Vagina (tissue), 2 donors: ENCODE results near the gene GPR31. TPM values are rescaled to one million over a fixed set of nuclear protein-coding genes. Genes with fewer than 3 reads are reported as not detected.
A peak's percentile ranks its signal among the peaks of the same experiment; 100 is the strongest.

ENCODE experiments used
- DNase-seq, 2 donors: peaks; one replicate each; pipeline ENCODE4 v3.0.0-alpha.2; 2017; ENCODE audit errors: extremely low spot score in 2 of 2
- H3K27ac ChIP-seq: fragments of 200-600 bp; sonication (generic); one replicate; pipeline ENCODE4 v1.5.1; 2019
- H3K27me3 ChIP-seq: fragments of 200-600 bp; sonication (generic); one replicate; pipeline ENCODE4 v1.5.1; 2019
- H3K36me3 ChIP-seq, 2 donors: fragments of 200-600 bp; sonication (generic); one replicate each; pipeline ENCODE4 v1.5.1; 2017 to 2019
- H3K4me1 ChIP-seq: fragments of 200-600 bp; sonication (generic); one replicate; pipeline ENCODE4 v1.5.1; 2019
- H3K4me3 ChIP-seq, 2 donors: fragments of 200-600 bp; sonication (generic); 1 replicate in 1 of 2; 2 replicates in 1 of 2; pipeline ENCODE4 v1.5.1; 2016 to 2019
- H3K9me3 ChIP-seq: fragments of 200-600 bp; sonication (generic); one replicate; pipeline ENCODE4 v1.5.1; 2019
- POLR2A ChIP-seq, 2 donors: fragments of 450-650 bp; IDR thresholded peaks; one replicate each; pipeline ENCODE4 v1.6.1; 2017; ENCODE audit warnings: antibody characterized with exemption in 2 of 2, mild to moderate bottlenecking in 2 of 2, moderate library complexity in 2 of 2
- POLR2AphosphoS5 ChIP-seq, 2 donors: sonication (generic); formaldehyde crosslinking; IDR thresholded peaks; one replicate each; pipeline ENCODE4 v1.9.0; 2017; ENCODE audit warnings: antibody characterized with exemption in 2 of 2, mild to moderate bottlenecking in 2 of 2, low read depth in 1 of 2; ENCODE audit not compliant: insufficient read depth in 1 of 2
- intact Hi-C: fragments of 100-400 bp; cut with DNase I; formaldehyde crosslinking; loops from one replicate; pipeline ENCODE4 v1.15.1; 2023
- total RNA-seq: library from RNA; depleted of rRNA; stranded (reverse); fragments of >200 nt; gene quantifications from one replicate; pipeline ENCODE4 v1.2.3, GENCODE V29; 2016
- TF ChIP-seq, protein P1 (sequence below), 3 experiments: fragments of 450-650 bp in 2 of 3; fragments of 200-600 bp in 1 of 3; sonication (generic) in 1 of 3; IDR thresholded peaks; one replicate each; pipeline ENCODE4 v1.5.1; 2017 to 2019; ENCODE audit warnings: antibody characterized with exemption in 3 of 3, mild to moderate bottlenecking in 2 of 3, moderate library complexity in 2 of 3

Gene GPR31
- total RNA-seq, 1 donor from 2014 or later: not detected

DNA sequence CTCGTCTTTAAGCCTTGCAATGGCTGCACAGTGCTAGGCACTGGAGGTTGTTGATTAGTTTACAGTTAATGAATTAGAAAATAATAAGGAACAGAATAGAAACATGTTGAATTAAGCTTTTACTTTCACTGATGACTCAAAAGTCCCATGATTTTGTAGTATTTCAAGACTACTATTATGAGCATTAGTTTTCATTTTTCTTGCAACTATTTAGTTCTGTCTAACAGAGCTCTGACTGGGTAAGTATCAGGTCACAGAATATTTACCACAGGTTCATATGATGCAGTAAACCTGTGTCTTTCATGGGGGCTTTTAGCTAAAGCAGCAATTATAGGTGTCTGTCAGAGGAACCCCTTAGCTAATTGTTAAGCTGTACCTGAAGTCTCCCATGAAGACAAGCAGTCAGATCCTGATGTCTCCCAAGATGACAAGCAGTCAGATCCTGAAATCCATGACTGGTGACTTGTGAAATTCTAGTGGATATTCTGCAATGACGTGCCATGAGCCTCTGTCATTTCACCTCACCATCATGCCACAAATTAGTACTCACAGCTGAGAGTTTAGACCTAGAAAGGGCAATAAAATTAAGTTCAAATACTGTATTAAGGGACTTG is 8.2 kb upstream of the GPR31 start:
- TF ChIP-seq POLR2AphosphoS5 (IDR thresholded peaks at IDR 0.05; ENCODE audit: insufficient read depth in 1 of 2, low read depth in 1 of 2): no peak
- TF ChIP-seq, protein P1, sequence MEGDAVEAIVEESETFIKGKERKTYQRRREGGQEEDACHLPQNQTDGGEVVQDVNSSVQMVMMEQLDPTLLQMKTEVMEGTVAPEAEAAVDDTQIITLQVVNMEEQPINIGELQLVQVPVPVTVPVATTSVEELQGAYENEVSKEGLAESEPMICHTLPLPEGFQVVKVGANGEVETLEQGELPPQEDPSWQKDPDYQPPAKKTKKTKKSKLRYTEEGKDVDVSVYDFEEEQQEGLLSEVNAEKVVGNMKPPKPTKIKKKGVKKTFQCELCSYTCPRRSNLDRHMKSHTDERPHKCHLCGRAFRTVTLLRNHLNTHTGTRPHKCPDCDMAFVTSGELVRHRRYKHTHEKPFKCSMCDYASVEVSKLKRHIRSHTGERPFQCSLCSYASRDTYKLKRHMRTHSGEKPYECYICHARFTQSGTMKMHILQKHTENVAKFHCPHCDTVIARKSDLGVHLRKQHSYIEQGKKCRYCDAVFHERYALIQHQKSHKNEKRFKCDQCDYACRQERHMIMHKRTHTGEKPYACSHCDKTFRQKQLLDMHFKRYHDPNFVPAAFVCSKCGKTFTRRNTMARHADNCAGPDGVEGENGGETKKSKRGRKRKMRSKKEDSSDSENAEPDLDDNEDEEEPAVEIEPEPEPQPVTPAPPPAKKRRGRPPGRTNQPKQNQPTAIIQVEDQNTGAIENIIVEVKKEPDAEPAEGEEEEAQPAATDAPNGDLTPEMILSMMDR (IDR thresholded peaks at IDR 0.05): no peak
- TF ChIP-seq POLR2A (IDR thresholded peaks at IDR 0.05): no peak
- H3K4me1 ChIP-seq: no peaks in the 10 kb centered on the region
- intact Hi-C loops: no loop called here

DNA sequence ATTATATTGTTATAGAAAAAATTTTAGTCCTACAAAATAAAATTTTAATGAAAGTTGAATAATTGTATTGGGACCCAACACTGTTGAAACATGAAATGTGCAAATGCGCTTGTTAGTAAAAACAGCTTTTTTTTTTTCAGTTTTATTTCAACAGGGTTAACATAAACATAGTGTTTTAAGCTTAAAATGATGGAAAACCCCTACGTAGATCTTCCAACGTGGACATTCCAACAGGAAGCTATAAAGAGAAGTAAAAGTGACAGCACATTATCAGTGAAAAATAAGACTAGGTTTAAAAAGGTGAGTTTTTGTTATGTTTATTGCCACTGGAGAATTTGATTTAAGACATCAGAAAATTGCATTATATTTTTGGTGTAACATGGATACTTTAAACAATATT is 6.5 kb upstream of the GPR31 start:
- H3K27me3 ChIP-seq: no peaks in the 10 kb centered on the region
- TF ChIP-seq POLR2A (IDR thresholded peaks at IDR 0.05) (no peak), POLR2AphosphoS5 (IDR thresholded peaks at IDR 0.05; ENCODE audit: insufficient read depth in 1 of 2, low read depth in 1 of 2) (no peak)
- TF ChIP-seq, protein P1 (IDR thresholded peaks at IDR 0.05): no peak
- no peak overlapping the region for H3K27ac ChIP-seq
- no peaks in the 10 kb centered on the region for H3K9me3 ChIP-seq
- no peaks in the 10 kb centered on the region for H3K36me3 ChIP-seq
- H3K4me1 ChIP-seq: no peaks in the 10 kb centered on the region
- no peak overlapping the region for H3K4me3 ChIP-seq
- DNase-seq: no peak
- intact Hi-C loops: no loop called here

More for the DNA sequence above, 8.2 kb upstream of the GPR31 start:
- Histone ChIP-seq H3K9me3 (no peaks in the 10 kb centered on the region), H3K36me3 (no peaks in the 10 kb centered on the region), H3K4me3 (no peak overlapping the region), H3K27me3 (no peaks in the 10 kb centered on the region), H3K27ac (no peak overlapping the region)
- DNase-seq: no peak

GRCh38 chr6:167163476-167164011 is 5.8 kb upstream of the GPR31 start:
- TF ChIP-seq, protein P1 (IDR thresholded peaks at IDR 0.05): no peak
- TF ChIP-seq POLR2AphosphoS5 (IDR thresholded peaks at IDR 0.05; ENCODE audit: insufficient read depth in 1 of 2, low read depth in 1 of 2) (no peak), POLR2A (IDR thresholded peaks at IDR 0.05) (no peak)
- Histone ChIP-seq H3K4me3 (no peak overlapping the region), H3K4me1 (no peaks in the 10 kb centered on the region), H3K36me3 (no peaks in the 10 kb centered on the region), H3K9me3 (no peaks in the 10 kb centered on the region), H3K27me3 (no peaks in the 10 kb centered on the region), H3K27ac (no peak overlapping the region)
- intact Hi-C loops: no loop called here
- no peak for DNase-seq

DNA sequence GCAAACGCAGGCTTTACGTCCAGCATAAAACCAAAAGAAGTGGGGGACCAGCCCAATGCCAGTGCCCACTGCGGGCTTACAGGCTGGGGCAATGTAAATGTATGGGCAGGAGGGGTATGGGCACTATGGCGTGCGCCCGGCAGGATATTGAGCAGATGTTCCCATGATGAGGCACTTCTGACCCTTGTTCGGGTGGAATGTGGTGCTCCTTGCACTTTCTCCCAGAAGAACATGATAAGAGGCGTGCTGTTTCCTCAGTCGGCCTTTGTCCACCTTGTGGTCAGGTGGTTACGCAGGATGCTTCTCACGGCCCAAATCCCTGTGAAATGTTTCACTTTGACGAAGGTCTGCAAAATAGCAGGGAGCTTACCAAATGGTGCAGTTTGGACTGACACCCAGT is 4.8 kb upstream of the GPR31 start:
- peak in 1 of 2 donors; percentile 70 for DNase-seq
- H3K27me3 ChIP-seq: no peaks in the 10 kb centered on the region
- H3K4me1 ChIP-seq: no peaks in the 10 kb centered on the region
- H3K4me3 ChIP-seq: no peak overlapping the region
- intact Hi-C loops: no loop called here
- H3K9me3 ChIP-seq: no peaks in the 10 kb centered on the region
- no peaks in the 10 kb centered on the region for H3K36me3 ChIP-seq
- H3K27ac ChIP-seq: no peak overlapping the region
- TF ChIP-seq, protein P1 (IDR thresholded peaks at IDR 0.05): no peak
- TF ChIP-seq POLR2A (IDR thresholded peaks at IDR 0.05) (no peak), POLR2AphosphoS5 (IDR thresholded peaks at IDR 0.05; ENCODE audit: insufficient read depth in 1 of 2, low read depth in 1 of 2) (no peak)

DNA sequence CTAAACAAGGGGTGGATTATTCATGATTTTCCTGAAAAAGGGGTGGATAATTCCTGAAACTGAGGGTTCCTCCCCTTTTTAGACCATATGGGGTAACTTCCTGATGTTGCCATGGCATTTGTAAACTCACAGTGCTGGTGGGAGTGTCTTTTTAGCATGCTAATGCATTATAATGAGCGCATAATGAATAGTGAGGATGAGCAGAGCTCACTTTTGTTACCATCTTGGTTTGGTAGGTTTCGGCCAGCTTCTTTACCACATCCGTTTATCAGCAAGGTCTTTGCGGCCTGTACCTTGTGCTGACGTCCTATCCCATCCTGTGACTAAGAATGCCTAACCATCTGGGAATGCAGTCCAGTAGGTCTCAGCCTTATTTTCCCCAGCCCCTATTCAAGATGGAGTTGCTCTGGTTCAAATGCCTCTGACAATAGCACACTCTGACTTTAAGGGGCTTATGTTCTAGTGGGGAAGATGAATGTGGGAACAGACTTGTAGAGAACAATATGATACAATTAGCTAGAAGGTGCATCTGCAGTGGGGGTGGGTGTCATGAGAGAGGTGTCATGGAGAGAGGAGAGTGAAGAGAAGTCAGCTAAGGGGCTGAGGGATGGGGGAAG is 4.2 kb upstream of the GPR31 start:
- H3K36me3 ChIP-seq: no peaks in the 10 kb centered on the region
- no peak overlapping the region for H3K27ac ChIP-seq
- H3K9me3 ChIP-seq: no peaks in the 10 kb centered on the region
- no peak overlapping the region for H3K4me3 ChIP-seq
- no peaks in the 10 kb centered on the region for H3K4me1 ChIP-seq
- intact Hi-C loops: no loop called here
- TF ChIP-seq POLR2AphosphoS5 (IDR thresholded peaks at IDR 0.05; ENCODE audit: insufficient read depth in 1 of 2, low read depth in 1 of 2) (no peak), POLR2A (IDR thresholded peaks at IDR 0.05) (no peak)
- TF ChIP-seq, protein P1 (IDR thresholded peaks at IDR 0.05): no peak
- peak in 1 of 2 donors; percentile 7 for DNase-seq
- no peaks in the 10 kb centered on the region for H3K27me3 ChIP-seq
